Kidney epithelial cell (primary cell): ENCODE results near the gene PLEKHM3. TPM values are rescaled to one million over a fixed set of nuclear protein-coding genes. Genes with fewer than 3 reads are reported as not detected.
"Not testable (repeated sequence)": the region's sequence is repeated elsewhere in the genome, so short reads cannot be mapped to it uniquely, and the experiment has no call there.

ENCODE experiments used
- DNase-seq: peaks from one replicate; pipeline ENCODE4 v3.0.0-alpha.2; 2010; ENCODE audit warnings: low read depth
- H3K27me3 ChIP-seq: 2 replicates; pipeline ENCODE4 v1.6.0; 2011; ENCODE audit warnings: low read length; ENCODE audit not compliant: control insufficient read depth, insufficient read depth
- H3K36me3 ChIP-seq: 2 replicates; pipeline ENCODE4 v1.5.1; 2011; ENCODE audit warnings: low read length; ENCODE audit not compliant: control insufficient read depth, insufficient read depth
- H3K4me3 ChIP-seq: 2 replicates; pipeline ENCODE4 v1.5.1; 2011; ENCODE audit warnings: low read depth, mild to moderate bottlenecking, control low read depth, low read length
- CTCF ChIP-seq: IDR thresholded peaks from 2 replicates; pipeline ENCODE4 v1.5.1; 2011; ENCODE audit warnings: mild to moderate bottlenecking, moderate library complexity, low read length, control low read depth, inconsistent platforms; ENCODE audit not compliant: insufficient read depth, poor library complexity, severe bottlenecking
- total RNA-seq: library from RNA; depleted of rRNA; stranded (reverse); fragments of >200 nt; gene quantifications from 2 replicates; pipeline ENCODE4 v1.2.3, GENCODE V29; 2015

The PLEKHM3 gene
- total RNA-seq, 1 donor from 2014 or later, result 6.3 TPM

- peak; percentile 62 for DNase-seq
These were observed 8.6 kb upstream of the PLEKHM3 start for GRCh38 chr2:208033701-208034502.

GRCh38 chr2:208031608-208032019 lies 6.3 kb upstream of the PLEKHM3 start:
- Histone ChIP-seq H3K36me3 (no peaks in the 10 kb centered on the region), H3K27me3 (no peaks in the 10 kb centered on the region), H3K4me3 (no peak overlapping the region)
- DNase-seq, result no peak
- no peak for TF ChIP-seq CTCF

More at GRCh38 chr2:208033701-208034502, 8.6 kb upstream of the PLEKHM3 start:
- Histone ChIP-seq H3K4me3 (no peak overlapping the region), H3K36me3 (no peaks in the 10 kb centered on the region), H3K27me3 (no peaks in the 10 kb centered on the region)
- peak; percentile 25 for TF ChIP-seq CTCF

GRCh38 chr2:208025814-208026184 lies 472 bp upstream of the PLEKHM3 start:
- no peaks in the 10 kb centered on the region for H3K27me3 ChIP-seq
- no peaks in the 10 kb centered on the region for H3K36me3 ChIP-seq
- TF ChIP-seq CTCF, result no peak
- H3K4me3 ChIP-seq, result peak overlapping the region; percentile 58
- DNase-seq, result no peak

- no peaks in the 10 kb centered on the region for H3K27me3 ChIP-seq
- TF ChIP-seq CTCF, result no peak
- no peak overlapping the region for H3K4me3 ChIP-seq
- no peaks in the 10 kb centered on the region for H3K36me3 ChIP-seq
- no peak for DNase-seq
These were observed 1.2 kb downstream of the PLEKHM3 start for GRCh38 chr2:208024091-208024490.

GRCh38 chr2:208020253-208020652 lies 5.1 kb downstream of the PLEKHM3 start:
- no peak for TF ChIP-seq CTCF
- H3K36me3 ChIP-seq, result no peaks in the 10 kb centered on the region
- no peak overlapping the region for H3K4me3 ChIP-seq
- H3K27me3 ChIP-seq, result no peaks in the 10 kb centered on the region
- DNase-seq, result no peak

- H3K27me3 ChIP-seq, H3K4me3 ChIP-seq, DNase-seq, H3K36me3 ChIP-seq: not testable (repeated sequence)
These were observed 7.1 kb downstream of the PLEKHM3 start for GRCh38 chr2:208018124-208018712.
